Kasumi-1 (cell line): ENCODE measurements around the gene ATRN.
"Not testable (repeated sequence)": the region's sequence is repeated elsewhere in the genome, so short reads cannot be mapped to it uniquely, and the experiment has no call there.

Source experiments
- DNase-seq, 2 experiments: peaks; one replicate each; lab custom pipeline; 2025; lab: John Stamatoyannopoulos, UW

The ATRN gene

GRCh38 chr20:3563548-3564177 is 92.8 kb downstream of the ATRN start:
- DNase-seq = peak; percentile 66 to 79

- no peak for DNase-seq
These were observed 95.0 kb downstream of the ATRN start for GRCh38 chr20:3565851-3566250.

DNA sequence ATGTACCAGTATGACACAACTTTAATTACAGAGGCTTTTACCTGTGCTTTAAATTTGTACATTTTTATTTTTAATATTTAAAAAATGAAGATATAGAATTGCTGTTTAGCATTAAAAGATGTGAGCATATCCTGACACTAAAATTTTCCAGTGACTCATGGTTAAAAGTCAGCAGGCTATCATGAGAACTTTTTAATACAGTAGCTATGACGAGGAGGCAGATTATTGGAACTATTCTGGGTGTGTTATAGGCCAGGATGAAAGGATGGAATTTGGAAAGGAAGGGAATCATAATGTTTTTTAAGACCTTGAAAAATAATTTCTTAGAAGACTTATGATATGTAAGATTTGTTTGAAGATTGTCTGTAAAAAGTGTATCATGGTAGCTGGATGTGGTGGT is 101.3 kb downstream of the ATRN start:
- DNase-seq = no peak

DNA sequence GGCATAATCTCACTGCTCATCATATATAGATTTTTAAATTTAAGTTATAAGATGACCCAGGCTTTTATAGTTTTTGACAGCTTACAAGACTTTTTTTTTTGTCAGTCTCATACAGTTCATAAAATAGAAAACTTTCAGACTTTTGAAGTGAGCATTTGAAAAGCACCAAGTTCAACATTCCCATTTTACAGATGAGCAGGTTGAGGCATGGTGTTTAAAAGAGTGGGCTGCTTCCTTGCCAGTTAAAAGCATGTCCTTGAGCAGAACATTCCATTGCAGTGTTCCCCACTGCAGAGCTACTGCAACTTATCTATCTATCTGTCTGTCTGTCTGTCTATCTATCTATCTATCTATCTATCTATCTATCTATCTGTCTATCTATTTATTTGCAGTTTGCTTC is 105.5 kb downstream of the ATRN start:
- no peak for DNase-seq

- no peak for DNase-seq
These were observed 106.5 kb downstream of the ATRN start for GRCh38 chr20:3577366-3577765.

GRCh38 chr20:3580412-3580811 is 109.6 kb downstream of the ATRN start:
- DNase-seq = no peak

DNA sequence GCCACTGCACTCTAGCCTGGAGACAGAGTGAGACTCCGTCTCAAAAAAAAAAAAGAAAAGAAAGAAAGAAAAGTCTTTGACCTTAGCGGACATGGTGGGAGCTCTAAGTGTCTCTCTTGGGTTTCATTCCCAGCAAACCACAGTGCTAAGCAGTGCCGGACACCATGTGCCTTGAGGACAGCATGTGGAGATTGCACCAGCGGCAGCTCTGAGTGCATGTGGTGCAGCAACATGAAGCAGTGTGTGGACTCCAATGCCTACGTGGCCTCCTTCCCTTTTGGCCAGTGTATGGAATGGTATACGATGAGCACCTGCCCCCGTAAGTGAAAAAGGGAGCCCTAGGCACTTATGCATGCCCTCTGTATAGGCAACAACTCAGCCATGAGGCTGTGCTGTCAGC is 112.9 kb downstream of the ATRN start:
- DNase-seq = no peak

- DNase-seq = no peak
These were observed 115.3 kb downstream of the ATRN start for GRCh38 chr20:3586093-3586492.

DNA sequence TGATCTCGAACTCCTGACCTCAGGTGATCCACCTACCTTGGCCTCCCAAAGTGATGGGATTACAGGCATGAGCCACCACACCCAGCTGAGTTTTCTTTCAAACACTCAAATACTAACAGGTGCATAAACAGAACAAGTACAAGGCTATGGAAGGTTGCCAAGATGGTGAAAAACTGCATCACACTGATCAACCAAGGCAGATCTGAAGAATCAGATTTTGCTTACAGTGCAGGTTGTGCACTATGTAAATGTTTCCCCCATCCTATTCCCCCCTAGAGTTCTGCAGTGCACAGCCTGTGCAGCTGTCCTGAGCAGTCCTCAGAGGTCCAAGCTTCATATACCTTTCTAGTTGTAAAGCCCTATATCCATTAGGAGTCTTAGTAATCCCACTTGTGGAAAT is 119.3 kb downstream of the ATRN start:
- no peak for DNase-seq

GRCh38 chr20:3592931-3593330 is 122.1 kb downstream of the ATRN start:
- no peak for DNase-seq

GRCh38 chr20:3595541-3595940 is 124.7 kb downstream of the ATRN start:
- no peak for DNase-seq

GRCh38 chr20:3603108-3603507 is 132.3 kb downstream of the ATRN start:
- no peak for DNase-seq

DNA sequence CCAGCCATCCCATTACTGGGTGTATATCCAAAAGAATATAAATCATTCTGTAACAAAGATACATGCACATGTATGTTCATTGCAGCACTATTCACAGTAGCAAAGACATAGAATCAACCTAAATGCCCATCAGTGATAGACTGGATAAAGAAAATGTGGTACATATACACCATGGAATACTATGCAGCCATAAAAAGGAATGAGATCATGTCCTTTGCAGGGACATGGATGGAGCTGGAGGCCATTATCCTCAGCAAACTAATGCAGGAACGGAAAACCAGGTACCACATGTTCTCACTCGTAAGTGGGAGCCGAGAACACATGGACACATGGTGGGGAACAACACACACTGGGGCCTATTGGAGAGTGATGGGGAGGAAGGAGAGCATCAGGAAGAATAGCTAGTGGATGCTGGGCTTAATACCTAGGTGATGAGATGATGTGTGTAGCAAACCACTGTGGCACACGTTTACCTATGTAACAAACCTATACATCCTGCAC is 134.6 kb downstream of the ATRN start:
- not testable (repeated sequence) for DNase-seq

DNA sequence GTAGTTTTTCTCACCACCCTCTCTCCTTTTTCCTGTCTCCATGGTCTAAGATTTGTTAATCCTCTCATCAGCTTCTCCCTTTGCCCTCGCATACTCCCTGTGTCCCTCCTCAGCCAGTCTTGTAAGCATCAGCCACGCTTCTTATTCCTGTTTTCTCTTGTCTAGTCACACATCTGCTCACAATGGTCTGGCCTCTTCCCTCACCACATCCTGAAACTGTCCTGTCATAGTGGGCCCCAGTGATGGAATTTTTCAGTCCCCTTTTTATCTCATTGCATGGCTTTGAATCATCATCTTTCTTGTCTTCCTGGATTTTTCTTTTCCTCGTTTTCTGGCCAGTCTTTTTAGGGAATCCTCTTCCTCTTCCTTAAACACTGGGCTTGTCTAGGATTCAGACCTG is 135.2 kb downstream of the ATRN start:
- DNase-seq = peak; percentile 60 to 68

GRCh38 chr20:3611901-3612300 is 141.1 kb downstream of the ATRN start:
- DNase-seq = no peak

GRCh38 chr20:3612795-3613572 is 142.2 kb downstream of the ATRN start:
- no peak for DNase-seq

GRCh38 chr20:3613821-3614440 is 143.1 kb downstream of the ATRN start:
- DNase-seq = no peak

- DNase-seq = no peak
These were observed 143.6 kb downstream of the ATRN start for GRCh38 chr20:3614466-3614865.

DNA sequence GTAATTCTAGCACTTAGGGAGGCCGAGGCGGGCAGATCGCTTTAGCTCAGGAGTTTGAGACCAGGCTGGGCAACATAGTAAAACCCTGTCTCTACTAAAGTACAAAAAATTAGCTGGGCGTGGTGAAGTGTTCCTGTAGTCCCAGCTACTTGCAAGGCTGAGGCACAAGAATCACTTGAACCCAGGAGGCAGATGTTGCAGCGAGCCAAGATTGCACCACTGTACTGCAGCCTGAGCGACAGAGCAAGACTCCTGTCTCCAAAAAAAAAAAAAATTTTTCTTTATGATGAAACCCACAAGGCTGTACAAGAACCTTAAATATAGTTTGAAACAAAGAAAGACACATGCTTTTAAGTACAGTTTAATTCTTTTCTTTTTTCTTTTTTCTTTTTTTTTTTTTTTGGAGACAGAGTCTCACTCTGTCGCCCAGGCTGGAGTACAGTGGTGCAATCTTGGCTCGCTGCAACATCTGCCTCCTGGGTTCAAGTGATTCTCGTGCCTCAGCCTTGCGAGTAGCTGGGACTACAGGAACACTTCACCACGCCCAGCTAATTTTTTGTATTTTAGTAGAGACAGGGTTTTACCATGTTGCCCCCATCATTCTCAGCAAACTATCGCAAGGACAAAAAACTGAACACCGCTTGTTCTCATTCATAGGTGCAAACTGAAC is 144.5 kb downstream of the ATRN start:
- not testable (repeated sequence) for DNase-seq

DNA sequence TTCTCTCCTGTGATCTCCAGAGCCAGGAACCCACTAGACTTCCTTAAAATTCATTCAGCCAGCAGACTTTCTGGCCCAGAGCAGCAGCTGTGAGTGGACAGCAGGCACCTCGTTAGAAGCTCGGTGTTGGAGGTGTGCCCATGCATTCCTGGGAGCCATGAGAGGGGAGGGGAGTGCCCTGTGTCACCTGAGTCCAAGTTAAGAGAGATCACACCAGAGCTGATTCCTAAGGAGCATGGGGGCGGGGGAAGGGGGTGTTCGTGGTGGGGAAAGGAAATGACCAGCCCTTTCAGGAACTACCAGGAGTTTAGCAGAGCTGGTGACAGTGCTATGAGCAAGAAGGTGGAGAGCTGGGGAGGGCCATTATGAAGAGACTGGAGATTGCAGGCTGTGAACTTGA is 145.4 kb downstream of the ATRN start:
- DNase-seq = no peak

DNA sequence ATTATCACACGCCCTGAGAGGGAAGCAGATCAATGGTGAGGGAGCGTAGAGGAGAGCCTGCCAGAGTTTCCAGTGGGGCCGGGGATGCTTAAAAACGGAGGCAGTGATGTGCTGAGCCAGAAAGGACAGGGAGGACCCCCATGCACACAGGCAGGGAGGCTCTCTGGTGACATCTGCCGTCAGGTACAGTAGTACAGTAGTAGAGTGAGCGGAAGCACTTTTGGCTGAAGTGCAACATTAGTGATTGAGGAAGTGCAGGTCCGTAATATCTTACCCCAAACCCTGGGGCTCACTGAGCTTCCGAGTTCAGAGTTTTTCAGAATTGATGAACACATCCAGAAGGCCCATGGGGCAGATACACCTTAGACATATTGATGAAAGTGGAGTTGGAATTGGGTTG is 150.3 kb downstream of the ATRN start:
- peak in 1 of 2 experiments; percentile 5 for DNase-seq

- DNase-seq = no peak
These were observed 151.6 kb downstream of the ATRN start for GRCh38 chr20:3622406-3622805.

- DNase-seq = no peak
These were observed 156.7 kb downstream of the ATRN start for GRCh38 chr20:3627476-3627875.
